Hypothalamus (tissue), 51 donors: ENCODE measurements around the gene TMEM59.

ENCODE experiments used
- DNase-seq, 51 donors: peaks; one replicate each; lab custom pipeline; 2025; lab: John Stamatoyannopoulos, UW

TMEM59 gene

GRCh38 chr1:53992085-53992874 lies 60.7 kb downstream of the TMEM59 start:
- peak in 4 of 51 donors; percentile 4 to 7 (median 5) for DNase-seq

DNA sequence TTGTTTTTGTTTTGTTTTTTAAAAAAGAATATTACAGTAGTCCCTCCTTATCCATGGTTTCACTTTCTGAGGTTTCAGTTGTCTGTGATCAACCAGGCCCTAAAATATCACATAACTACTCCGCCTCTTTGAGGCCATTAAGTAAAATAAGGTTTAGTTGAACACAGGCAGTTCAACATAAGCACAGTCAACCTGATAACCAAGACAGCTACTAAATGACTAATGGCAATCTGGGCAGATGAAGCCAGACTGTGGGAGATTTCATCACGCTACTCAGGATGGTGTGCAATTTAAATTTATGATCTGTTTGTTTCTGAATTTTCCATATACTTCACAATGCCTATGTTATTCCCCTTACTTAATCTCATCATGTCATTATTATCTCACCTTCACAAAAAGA lies 65.1 kb downstream of the TMEM59 start:
- no peak for DNase-seq

DNA sequence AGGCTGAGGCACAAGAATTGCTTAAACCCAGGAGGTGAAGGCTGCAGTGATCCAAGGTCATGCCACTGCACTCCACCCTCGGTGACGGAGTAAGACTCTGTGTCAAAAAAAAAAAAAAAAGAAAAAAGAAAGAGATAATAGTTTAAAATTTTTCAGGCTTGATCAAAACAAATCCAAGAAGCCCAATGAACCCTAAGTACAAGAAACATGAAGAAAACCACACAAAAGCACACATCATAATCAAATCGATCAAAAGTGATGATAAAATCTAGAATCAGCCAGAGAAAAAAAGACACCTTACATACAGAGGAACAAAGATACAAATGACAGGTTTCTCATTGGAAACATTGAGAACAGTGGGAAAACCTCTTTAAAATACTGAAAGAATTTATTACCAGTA lies 66.5 kb downstream of the TMEM59 start:
- no peak for DNase-seq

- no peak for DNase-seq
Measured at GRCh38 chr1:53984726-53985125, 68.3 kb downstream of the TMEM59 start.

GRCh38 chr1:53982763-53983104 lies 70.3 kb downstream of the TMEM59 start:
- DNase-seq = no peak

DNA sequence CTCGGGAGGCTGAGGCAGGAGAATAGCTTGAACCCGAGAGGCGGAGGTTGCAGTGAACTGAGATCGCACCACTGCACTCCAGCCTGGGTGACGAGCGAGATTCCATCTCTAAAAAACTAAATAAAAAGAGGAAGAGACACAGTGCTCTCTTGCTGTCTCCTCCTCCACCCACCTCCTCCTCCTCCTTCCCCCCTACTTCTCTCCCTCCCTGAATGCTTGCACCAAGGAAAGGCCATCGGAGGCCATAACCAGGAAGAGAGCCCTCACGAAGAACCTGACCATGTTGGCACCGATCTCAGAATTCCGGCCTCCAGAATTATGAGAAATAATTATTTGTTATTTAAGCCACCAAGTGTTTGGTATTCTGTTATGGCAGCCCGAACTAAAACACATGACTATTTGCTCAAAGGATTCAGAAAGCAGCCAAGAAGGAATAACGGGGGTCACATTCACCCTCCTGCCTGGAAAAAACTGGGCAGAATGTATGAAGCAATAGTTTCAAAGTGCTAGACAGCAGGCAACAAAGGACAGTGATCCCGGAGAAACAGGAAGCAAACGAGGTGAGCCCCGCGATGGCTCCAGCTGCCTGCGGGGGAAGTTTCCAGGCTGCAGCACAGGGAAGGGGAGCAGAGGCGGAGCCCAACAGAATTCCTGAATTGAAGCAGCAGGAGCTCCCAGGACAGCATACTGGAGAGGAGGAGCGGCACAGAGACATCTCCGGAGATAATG lies 70.8 kb downstream of the TMEM59 start:
- peak in 11 of 51 donors; percentile 2 to 31 (median 8) for DNase-seq

- no peak for DNase-seq
Measured at GRCh38 chr1:53981220-53981619, 71.8 kb downstream of the TMEM59 start.

DNA sequence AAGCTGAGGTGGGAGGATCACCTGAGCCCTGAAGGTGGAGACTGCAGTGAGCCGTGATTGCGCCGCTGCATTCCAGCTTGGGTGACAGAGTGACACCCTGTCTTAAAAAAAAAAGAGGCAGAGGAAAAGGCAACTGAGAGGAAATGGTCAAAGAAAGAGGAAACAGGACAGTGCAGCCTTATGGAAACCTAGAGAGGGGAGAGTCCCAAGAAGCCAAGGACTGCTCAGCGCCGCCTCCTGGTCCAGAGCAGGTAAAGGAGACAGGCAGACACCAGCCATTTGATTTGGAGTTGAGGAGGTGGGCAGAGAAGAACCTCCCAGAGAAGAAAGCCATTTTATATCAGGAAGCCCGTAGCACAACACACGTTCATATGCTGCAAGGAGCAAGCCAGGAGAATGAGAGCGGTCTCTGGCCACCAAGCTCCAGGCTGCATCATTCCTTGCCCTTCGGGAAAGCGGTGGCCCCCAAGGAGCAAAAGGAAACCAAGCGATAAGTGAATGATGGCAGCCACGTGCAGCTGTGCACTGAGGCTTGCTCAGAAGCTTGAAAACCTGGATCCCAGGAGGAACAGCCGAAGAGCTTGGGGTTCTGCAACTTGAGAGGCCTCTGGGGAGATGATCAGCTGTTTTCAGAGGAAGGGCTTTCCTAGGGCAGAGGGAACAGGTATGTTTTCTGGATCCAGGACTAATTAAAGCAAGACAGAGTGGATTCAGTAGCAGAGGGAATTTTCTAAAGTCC lies 73.1 kb downstream of the TMEM59 start:
- no peak for DNase-seq
